ENCODE data around the gene SDCCAG8. TPM values are rescaled to one million over a fixed set of nuclear protein-coding genes. Genes with fewer than 3 reads are reported as not detected.

The SDCCAG8 gene
- total and polyA plus RNA-seq, 2 experiments from 2014 or later = 28.3 to 39.3 TPM

- Histone ChIP-seq H3K27me3 (no peaks in the 10 kb centered on the region), H3K36me3 (replicated peaks; ENCODE audit: insufficient read depth, low read depth) (no peaks in the 10 kb centered on the region), H3K9me3 (ENCODE audit: low read depth) (no peaks in the 10 kb centered on the region), H3K4me3 (no peak overlapping the region), H3K27ac (no peak overlapping the region), H3K9me2 (replicated peaks; ENCODE audit: insufficient read depth) (no peaks in the 10 kb centered on the region), H3K4me1 (ENCODE audit: insufficient read depth) (no peaks in the 10 kb centered on the region), H4K20me1 (ENCODE audit: insufficient read depth, poor library complexity, severe bottlenecking) (no peaks in the 10 kb centered on the region), H3K4me2 (no peak overlapping the region), H2AFZ (no peak overlapping the region), H3K79me2 (no peaks in the 10 kb centered on the region)
- no peak for DNase-seq (ENCODE audit: low spot score)
- TF ChIP-seq EZH2 (IDR thresholded peaks at IDR 0.05; ENCODE audit: borderline replicate concordance) (no peak), EZH2phosphoT487 (IDR thresholded peaks at IDR 0.05; ENCODE audit: low read depth, severe bottlenecking, unreplicated experiment) (no peak)
- TF ChIP-seq, protein P1, sequence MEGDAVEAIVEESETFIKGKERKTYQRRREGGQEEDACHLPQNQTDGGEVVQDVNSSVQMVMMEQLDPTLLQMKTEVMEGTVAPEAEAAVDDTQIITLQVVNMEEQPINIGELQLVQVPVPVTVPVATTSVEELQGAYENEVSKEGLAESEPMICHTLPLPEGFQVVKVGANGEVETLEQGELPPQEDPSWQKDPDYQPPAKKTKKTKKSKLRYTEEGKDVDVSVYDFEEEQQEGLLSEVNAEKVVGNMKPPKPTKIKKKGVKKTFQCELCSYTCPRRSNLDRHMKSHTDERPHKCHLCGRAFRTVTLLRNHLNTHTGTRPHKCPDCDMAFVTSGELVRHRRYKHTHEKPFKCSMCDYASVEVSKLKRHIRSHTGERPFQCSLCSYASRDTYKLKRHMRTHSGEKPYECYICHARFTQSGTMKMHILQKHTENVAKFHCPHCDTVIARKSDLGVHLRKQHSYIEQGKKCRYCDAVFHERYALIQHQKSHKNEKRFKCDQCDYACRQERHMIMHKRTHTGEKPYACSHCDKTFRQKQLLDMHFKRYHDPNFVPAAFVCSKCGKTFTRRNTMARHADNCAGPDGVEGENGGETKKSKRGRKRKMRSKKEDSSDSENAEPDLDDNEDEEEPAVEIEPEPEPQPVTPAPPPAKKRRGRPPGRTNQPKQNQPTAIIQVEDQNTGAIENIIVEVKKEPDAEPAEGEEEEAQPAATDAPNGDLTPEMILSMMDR (IDR thresholded peaks at IDR 0.05; ENCODE audit: poor library complexity) = no peak
- WGBS (ENCODE audit: low lambda C conversion rate, missing lambda C conversion rate) = 90% methylated on average over 4 of the region's 4 CpGs
These were observed 192.0 kb downstream of the SDCCAG8 start for GRCh38 chr1:243447844-243448243.

GRCh38 chr1:243449373-243449772 lies 193.5 kb downstream of the SDCCAG8 start:
- WGBS (ENCODE audit: low lambda C conversion rate, missing lambda C conversion rate) = 96% methylated on average over 6 of the region's 6 CpGs
- no peak for TF ChIP-seq EZH2 (IDR thresholded peaks at IDR 0.05; ENCODE audit: borderline replicate concordance)
- TF ChIP-seq EZH2phosphoT487 (IDR thresholded peaks at IDR 0.05; ENCODE audit: low read depth, severe bottlenecking, unreplicated experiment) = no peak
- TF ChIP-seq, protein P1 (IDR thresholded peaks at IDR 0.05; ENCODE audit: poor library complexity) = no peak
- no peaks in the 10 kb centered on the region for H3K9me2 ChIP-seq (replicated peaks; ENCODE audit: insufficient read depth)
- no peaks in the 10 kb centered on the region for H4K20me1 ChIP-seq (ENCODE audit: insufficient read depth, poor library complexity, severe bottlenecking)
- H3K4me3 ChIP-seq = no peak overlapping the region
- no peaks in the 10 kb centered on the region for H3K27me3 ChIP-seq
- no peaks in the 10 kb centered on the region for H3K79me2 ChIP-seq
- no peaks in the 10 kb centered on the region for H3K36me3 ChIP-seq (replicated peaks; ENCODE audit: insufficient read depth, low read depth)
- no peak for DNase-seq (ENCODE audit: low spot score)
- H3K4me1 ChIP-seq (ENCODE audit: insufficient read depth) = no peaks in the 10 kb centered on the region
- H3K27ac ChIP-seq = no peak overlapping the region
- H2AFZ ChIP-seq = no peak overlapping the region
- no peaks in the 10 kb centered on the region for H3K9me3 ChIP-seq (ENCODE audit: low read depth)
- H3K4me2 ChIP-seq = no peak overlapping the region

GRCh38 chr1:243452092-243452491 lies 196.3 kb downstream of the SDCCAG8 start:
- Histone ChIP-seq H3K4me3 (no peak overlapping the region), H4K20me1 (ENCODE audit: insufficient read depth, poor library complexity, severe bottlenecking) (no peaks in the 10 kb centered on the region), H3K9me2 (replicated peaks; ENCODE audit: insufficient read depth) (no peaks in the 10 kb centered on the region), H3K4me2 (no peak overlapping the region), H3K4me1 (ENCODE audit: insufficient read depth) (no peaks in the 10 kb centered on the region), H3K79me2 (no peaks in the 10 kb centered on the region), H2AFZ (no peak overlapping the region), H3K27me3 (no peaks in the 10 kb centered on the region), H3K27ac (no peak overlapping the region), H3K36me3 (replicated peaks; ENCODE audit: insufficient read depth, low read depth) (no peaks in the 10 kb centered on the region), H3K9me3 (ENCODE audit: low read depth) (no peaks in the 10 kb centered on the region)
- WGBS (ENCODE audit: low lambda C conversion rate, missing lambda C conversion rate) = 90% methylated on average over 2 of the region's 2 CpGs
- DNase-seq (ENCODE audit: low spot score) = no peak
- TF ChIP-seq, protein P1 (IDR thresholded peaks at IDR 0.05; ENCODE audit: poor library complexity) = no peak
- no peak for TF ChIP-seq EZH2 (IDR thresholded peaks at IDR 0.05; ENCODE audit: borderline replicate concordance)
- TF ChIP-seq EZH2phosphoT487 (IDR thresholded peaks at IDR 0.05; ENCODE audit: low read depth, severe bottlenecking, unreplicated experiment) = no peak
